ENCODE results near the gene ACVR1B. TPM values are rescaled to one million over a fixed set of nuclear protein-coding genes. Genes with fewer than 3 reads are reported as not detected.

Gene ACVR1B
- total RNA-seq, result 10 to 100 TPM; 39.6 to 43.3 TPM

DNA sequence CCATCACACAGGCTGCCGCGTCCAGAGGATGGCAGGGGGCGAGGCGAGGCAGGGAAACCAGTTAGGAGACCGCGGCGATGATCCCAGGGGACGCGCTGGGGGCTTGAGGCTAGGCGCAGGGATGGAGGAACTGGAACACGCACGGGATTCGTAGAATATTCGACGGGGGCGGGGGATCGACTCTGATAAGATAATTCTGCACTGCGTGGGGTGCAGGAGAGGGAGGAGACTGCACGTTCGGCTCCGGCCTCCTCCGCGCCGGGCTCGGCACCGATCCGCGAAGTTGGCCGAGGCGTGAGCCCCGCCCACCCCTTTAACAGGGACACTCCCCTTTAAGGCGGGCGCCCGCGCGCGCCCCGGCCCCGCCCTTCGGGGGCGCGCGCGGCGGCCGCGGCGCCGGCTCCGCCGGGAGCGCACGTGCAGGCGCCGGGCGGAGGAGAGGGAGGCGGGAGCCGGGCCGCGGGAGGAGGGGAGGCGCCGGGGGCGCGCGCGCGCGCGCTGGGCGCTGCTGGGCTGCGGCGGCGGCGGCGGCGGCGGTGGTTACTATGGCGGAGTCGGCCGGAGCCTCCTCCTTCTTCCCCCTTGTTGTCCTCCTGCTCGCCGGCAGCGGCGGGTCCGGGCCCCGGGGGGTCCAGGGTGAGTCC, at the start of gene ACVR1B:
TSS of gene ACVR1B (plus strand) at position 501 of the 644 bp plus-strand sequence. CDS start at position 546, 45 bp downstream.
- Histone ChIP-seq H3K27ac (peak within 1 kb of the TSS; percentile 93 to 95), H3K36me3 (no peaks in the 10 kb centered on the region), H3K4me3 (peak within 1 kb of the TSS; percentile 94 to 99), H3K27me3 (replicated peaks; ENCODE audit: insufficient read depth) (no peaks in the 10 kb centered on the region), H3K9me3 (no peaks in the 10 kb centered on the region), H3K4me1 (replicated peaks) (peaks cover 20% of the 10 kb centered on the region)
- TF ChIP-seq, protein P1, sequence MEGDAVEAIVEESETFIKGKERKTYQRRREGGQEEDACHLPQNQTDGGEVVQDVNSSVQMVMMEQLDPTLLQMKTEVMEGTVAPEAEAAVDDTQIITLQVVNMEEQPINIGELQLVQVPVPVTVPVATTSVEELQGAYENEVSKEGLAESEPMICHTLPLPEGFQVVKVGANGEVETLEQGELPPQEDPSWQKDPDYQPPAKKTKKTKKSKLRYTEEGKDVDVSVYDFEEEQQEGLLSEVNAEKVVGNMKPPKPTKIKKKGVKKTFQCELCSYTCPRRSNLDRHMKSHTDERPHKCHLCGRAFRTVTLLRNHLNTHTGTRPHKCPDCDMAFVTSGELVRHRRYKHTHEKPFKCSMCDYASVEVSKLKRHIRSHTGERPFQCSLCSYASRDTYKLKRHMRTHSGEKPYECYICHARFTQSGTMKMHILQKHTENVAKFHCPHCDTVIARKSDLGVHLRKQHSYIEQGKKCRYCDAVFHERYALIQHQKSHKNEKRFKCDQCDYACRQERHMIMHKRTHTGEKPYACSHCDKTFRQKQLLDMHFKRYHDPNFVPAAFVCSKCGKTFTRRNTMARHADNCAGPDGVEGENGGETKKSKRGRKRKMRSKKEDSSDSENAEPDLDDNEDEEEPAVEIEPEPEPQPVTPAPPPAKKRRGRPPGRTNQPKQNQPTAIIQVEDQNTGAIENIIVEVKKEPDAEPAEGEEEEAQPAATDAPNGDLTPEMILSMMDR (IDR thresholded peaks at IDR 0.05), result peak in 1 of 4 experiments; percentile 19
- TF ChIP-seq POLR2AphosphoS5 (IDR thresholded peaks at IDR 0.05), result peak; percentile 63
- TF ChIP-seq POLR2A (IDR thresholded peaks at IDR 0.05), result peak; percentile 45
- under 1% methylated on average over 35 of the region's 86 CpGs for WGBS
- intact Hi-C loops (cut with DNase I), result no loop called here
- peak; percentile 90 for DNase-seq (ENCODE audit: low spot score)

DNA sequence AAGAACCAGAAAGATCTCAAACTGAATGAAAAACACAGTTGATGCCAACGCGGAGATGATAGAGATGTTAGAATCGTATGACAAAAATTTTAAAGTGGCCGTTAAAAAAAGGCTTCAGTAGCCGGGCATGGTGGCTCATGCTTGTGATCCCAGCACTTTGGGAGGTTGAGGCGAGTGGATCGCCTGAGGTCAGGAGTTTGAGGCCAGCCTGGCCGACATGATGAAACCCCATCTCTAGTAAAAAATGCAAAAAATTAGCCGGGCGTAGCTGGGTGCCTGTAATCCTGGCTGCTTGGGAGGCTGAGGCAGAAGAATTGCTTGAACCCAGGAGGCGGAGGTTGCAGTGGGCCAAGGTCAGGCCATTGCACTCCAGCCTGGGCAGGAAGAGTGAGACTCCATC, 49.6 kb upstream of the ACVR1B start:
- H3K9me3 ChIP-seq, result no peaks in the 10 kb centered on the region
- H3K36me3 ChIP-seq, result no peaks in the 10 kb centered on the region
- TF ChIP-seq POLR2AphosphoS5 (IDR thresholded peaks at IDR 0.05) (no peak), POLR2A (IDR thresholded peaks at IDR 0.05) (no peak)
- TF ChIP-seq, protein P1 (IDR thresholded peaks at IDR 0.05), result no peak
- no peak overlapping the region for H3K27ac ChIP-seq
- H3K4me1 ChIP-seq (replicated peaks), result no peaks in the 10 kb centered on the region
- no peak overlapping the region for H3K4me3 ChIP-seq
- DNase-seq (ENCODE audit: low spot score), result no peak
- intact Hi-C loops (cut with DNase I), result no loop called here
- 93% methylated on average over 11 of the region's 11 CpGs for WGBS
- no peaks in the 10 kb centered on the region for H3K27me3 ChIP-seq (replicated peaks; ENCODE audit: insufficient read depth)

DNA sequence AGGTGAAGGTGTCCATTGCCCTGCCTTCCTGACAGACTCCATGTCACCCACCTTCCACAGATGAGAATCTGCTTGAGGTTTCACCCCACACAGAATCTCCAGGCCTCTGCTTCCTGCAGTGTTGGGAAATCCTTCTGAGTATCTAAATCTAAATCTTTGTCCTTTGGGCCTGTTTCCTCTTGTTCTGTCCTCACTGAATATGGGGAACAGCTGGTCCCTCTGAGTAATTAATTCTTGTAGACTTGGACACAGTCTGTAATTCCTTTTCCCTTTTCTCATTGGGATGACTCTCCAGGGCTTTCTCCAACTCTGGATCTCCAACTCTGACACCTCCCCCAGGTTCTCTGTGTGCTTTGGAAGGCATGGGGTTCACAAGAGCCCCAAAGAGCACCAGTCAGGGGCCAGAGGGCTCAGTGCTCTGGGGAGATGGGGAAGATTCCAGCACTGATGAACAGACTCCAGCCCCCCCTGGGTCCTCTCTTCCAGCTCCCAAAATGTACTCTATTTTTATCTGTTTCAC, 46.5 kb upstream of the ACVR1B start:
- DNase-seq (ENCODE audit: low spot score), result no peak
- no peaks in the 10 kb centered on the region for H3K4me1 ChIP-seq (replicated peaks)

GRCh38 chr12:51905471-51906429, 45.7 kb upstream of the ACVR1B start:
- H3K9me3 ChIP-seq, result no peaks in the 10 kb centered on the region
- H3K4me3 ChIP-seq, result no peak overlapping the region
- 53% methylated on average over 18 of the region's 18 CpGs for WGBS
- TF ChIP-seq, protein P1 (IDR thresholded peaks at IDR 0.05), result no peak
- TF ChIP-seq POLR2AphosphoS5 (IDR thresholded peaks at IDR 0.05) (no peak), POLR2A (IDR thresholded peaks at IDR 0.05) (no peak)
- no peaks in the 10 kb centered on the region for H3K4me1 ChIP-seq (replicated peaks)
- peak overlapping the region; percentile 71 to 76 for H3K27ac ChIP-seq
- H3K27me3 ChIP-seq (replicated peaks; ENCODE audit: insufficient read depth), result no peaks in the 10 kb centered on the region
- intact Hi-C loops (cut with DNase I), result no loop called here
- DNase-seq (ENCODE audit: low spot score), result no peak
- H3K36me3 ChIP-seq, result no peaks in the 10 kb centered on the region

More for the DNA sequence above, 46.5 kb upstream of the ACVR1B start:
- TF ChIP-seq, protein P1 (IDR thresholded peaks at IDR 0.05), result no peak
- no peak for TF ChIP-seq POLR2A (IDR thresholded peaks at IDR 0.05)
- TF ChIP-seq POLR2AphosphoS5 (IDR thresholded peaks at IDR 0.05), result peak; percentile 42
- Histone ChIP-seq H3K36me3 (no peaks in the 10 kb centered on the region), H3K27ac (peak overlapping the region; percentile 71 to 76), H3K27me3 (replicated peaks; ENCODE audit: insufficient read depth) (no peaks in the 10 kb centered on the region), H3K4me3 (no peak overlapping the region), H3K9me3 (no peaks in the 10 kb centered on the region)
- intact Hi-C loops (cut with DNase I), result no loop called here

All from prostate gland (tissue), 2 donors.